Activated T-helper 2 cell treated with anti-CD3 and anti-CD28 coated beads, Interferon-gamma antibody, Interleukin-2, Interleukin-4, amounts not matched to agents 10 μg/mL and 5 μg/mL and 100 μg/mL, durations not matched to agents 14 hours and 24 hours and 36 hours (primary cell): ENCODE measurements around the gene ATP6V1E1. TPM values are rescaled to one million over a fixed set of nuclear protein-coding genes. Genes with fewer than 3 reads are reported as not detected.
"Not testable (repeated sequence)": the region's sequence is repeated elsewhere in the genome, so short reads cannot be mapped to it uniquely, and the experiment has no call there.

Source experiments
- DNase-seq: peaks from one replicate; pipeline ENCODE4 v3.0.0; 2021; ENCODE audit warnings: low spot score
- H3K27ac Mint-ChIP-seq: one replicate; pipeline ENCODE4 v1.8.0; 2021; ENCODE audit warnings: mixed read lengths
- H3K27me3 Mint-ChIP-seq: one replicate; pipeline ENCODE4 v1.8.0; 2021; ENCODE audit warnings: low read depth, mixed read lengths
- H3K36me3 Mint-ChIP-seq: one replicate; pipeline ENCODE4 v1.8.0; 2021; ENCODE audit warnings: low read depth, mixed read lengths
- H3K4me1 Mint-ChIP-seq: one replicate; pipeline ENCODE4 v1.8.0; 2021; ENCODE audit warnings: low read depth, mixed read lengths
- H3K4me3 Mint-ChIP-seq: one replicate; pipeline ENCODE4 v1.8.0; 2021; ENCODE audit warnings: low read depth, mild to moderate bottlenecking, moderate library complexity, mixed read lengths
- H3K9me3 Mint-ChIP-seq: one replicate; pipeline ENCODE4 v1.8.0; 2021; ENCODE audit warnings: mixed read lengths
- intact Hi-C: fragments of 100-400 bp; cut with micrococcal nuclease; formaldehyde crosslinking; loops from one replicate; pipeline ENCODE4 v1.15.1; 2023
- total RNA-seq: library from RNA; stranded (reverse); gene quantifications from 2 replicates; pipeline ENCODE4 v1.2.3, GENCODE V29; 2022

The ATP6V1E1 gene
- total RNA-seq, 1 donor from 2014 or later, result 113 TPM

DNA sequence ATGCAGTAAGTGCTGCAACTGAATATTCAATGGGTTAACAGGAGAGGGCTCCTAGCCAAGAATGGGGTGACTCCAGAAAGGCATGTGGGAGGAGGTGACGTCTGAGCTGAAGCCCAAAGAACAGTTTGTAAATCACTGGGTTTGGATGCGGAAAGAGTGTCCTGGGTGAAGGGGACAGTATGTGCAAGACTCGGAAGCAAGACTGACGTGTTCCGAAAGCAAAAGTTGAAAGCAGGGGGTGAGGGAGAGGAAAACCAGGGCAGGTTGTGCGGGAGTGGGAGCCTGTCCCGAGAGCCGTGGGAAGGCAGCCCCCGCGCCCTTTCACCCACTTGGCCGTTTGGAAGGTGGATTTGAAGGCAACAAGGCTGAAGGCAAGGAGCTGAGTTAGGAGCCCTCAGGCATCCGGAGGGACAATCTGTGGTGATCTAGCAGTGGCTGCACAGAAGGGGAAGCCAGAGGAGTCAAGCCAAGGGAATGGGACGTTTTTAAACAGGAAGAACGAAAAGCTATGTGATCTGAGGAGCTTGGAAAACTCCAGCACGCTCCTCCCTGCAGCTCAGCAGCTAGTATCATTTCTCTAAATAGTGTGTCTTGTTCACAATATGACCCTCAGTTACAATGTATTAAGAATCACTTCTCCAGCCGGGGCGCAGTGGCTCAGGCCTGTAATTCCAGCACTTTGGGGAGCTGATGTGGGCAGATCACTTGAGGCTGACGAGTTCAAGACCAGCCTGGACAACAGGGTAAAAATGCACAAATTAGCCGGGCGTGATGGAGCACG, 57.5 kb downstream of the ATP6V1E1 start:
- no peak overlapping the region for H3K4me3 Mint-ChIP-seq
- H3K4me1 Mint-ChIP-seq, result no peaks in the 10 kb centered on the region
- DNase-seq, result no peak
- no peaks in the 10 kb centered on the region for H3K36me3 Mint-ChIP-seq
- H3K9me3 Mint-ChIP-seq, result no peaks in the 10 kb centered on the region
- H3K27ac Mint-ChIP-seq, result no peak overlapping the region
- intact Hi-C loops, result no loop called here
- no peaks in the 10 kb centered on the region for H3K27me3 Mint-ChIP-seq

DNA sequence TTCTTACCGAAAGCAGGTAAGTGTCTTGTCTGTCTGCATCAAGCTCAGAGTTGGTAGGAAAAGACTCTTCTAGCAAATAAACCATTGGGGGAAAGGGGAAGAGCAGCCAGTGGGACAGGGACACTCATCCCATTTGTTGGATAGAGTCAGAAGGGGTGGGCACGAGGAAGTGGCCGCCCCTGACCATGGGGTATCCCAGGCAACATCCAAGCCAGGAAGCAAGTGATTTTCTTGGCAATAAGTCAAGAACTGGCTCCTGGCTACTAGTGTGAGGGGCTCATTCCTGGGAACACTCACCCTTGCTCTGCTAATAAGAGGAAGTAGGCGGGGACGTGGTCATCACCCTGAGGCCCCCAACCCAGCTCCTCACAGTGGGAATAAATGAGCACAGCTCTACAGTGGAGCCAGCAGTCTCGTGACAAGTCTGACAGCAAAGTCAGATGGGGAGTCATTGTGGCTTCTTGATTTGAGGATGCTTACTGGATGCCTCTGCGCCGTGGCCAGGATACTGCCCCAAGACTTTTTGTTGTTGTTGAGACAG, 58.5 kb downstream of the ATP6V1E1 start:
- Mint-ChIP-seq H3K9me3 (no peaks in the 10 kb centered on the region), H3K27ac (no peak overlapping the region), H3K4me1 (no peaks in the 10 kb centered on the region), H3K4me3 (no peak overlapping the region), H3K27me3 (no peaks in the 10 kb centered on the region), H3K36me3 (no peaks in the 10 kb centered on the region)
- intact Hi-C loops, result no loop called here
- DNase-seq, result no peak

DNA sequence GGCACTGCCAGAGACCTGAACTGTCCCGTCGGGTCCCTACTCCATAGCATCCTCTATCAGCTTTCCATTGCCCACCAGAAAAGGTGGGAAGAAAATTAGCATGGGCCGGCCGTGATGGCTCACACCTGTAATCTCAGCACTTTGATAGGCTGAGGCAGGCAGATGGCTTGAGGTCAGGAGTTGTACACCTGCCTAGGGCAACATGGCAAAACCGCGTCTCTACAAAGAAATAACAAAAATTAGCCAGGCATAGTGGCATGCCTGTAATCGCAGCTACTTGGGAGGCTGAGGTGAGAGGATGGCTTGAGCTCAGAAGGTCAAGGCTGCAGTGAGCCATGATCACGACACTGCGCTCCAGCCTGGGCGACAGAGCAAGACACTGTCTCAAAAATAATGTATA, 61.8 kb downstream of the ATP6V1E1 start:
- no peak for DNase-seq
- H3K36me3 Mint-ChIP-seq, result no peaks in the 10 kb centered on the region
- H3K4me3 Mint-ChIP-seq, result no peak overlapping the region
- intact Hi-C loops, result no loop called here
- no peaks in the 10 kb centered on the region for H3K9me3 Mint-ChIP-seq
- no peaks in the 10 kb centered on the region for H3K4me1 Mint-ChIP-seq
- peaks cover 4% of the 10 kb centered on the region for H3K27me3 Mint-ChIP-seq
- no peak overlapping the region for H3K27ac Mint-ChIP-seq

DNA sequence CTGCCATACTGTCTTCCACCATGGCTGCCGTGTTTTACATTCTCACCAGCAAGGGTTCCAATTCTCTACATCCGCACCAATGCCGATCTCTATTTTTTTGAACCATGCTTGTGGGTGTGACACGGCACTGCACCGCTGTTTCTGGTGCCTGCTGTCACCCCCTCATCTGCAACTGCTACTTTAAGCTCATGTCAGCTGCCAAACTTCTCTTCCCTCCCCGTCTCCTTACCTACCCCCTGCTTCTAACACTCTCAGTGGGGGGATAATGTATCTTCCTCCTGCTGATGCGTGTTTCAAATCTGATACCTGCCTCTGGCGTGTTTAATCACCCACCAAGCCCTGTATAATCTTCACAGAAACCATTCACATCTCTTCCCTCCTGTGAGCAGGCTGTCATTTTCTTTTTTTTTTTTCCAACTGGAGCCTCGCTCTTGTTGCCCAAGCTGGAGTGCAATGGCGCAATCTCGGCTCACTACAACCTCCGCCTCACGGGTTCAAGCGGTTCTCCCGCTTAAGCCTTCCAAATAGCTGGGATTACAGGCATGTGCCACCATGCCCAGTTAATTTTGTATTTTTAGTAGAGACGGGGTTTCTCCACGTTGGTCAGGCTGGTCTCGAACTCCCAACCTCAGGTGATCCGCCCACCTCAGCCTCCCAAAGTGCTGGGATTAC, 62.4 kb downstream of the ATP6V1E1 start:
- H3K9me3 Mint-ChIP-seq, H3K36me3 Mint-ChIP-seq, H3K27ac Mint-ChIP-seq, DNase-seq, H3K4me3 Mint-ChIP-seq, H3K4me1 Mint-ChIP-seq, H3K27me3 Mint-ChIP-seq, intact Hi-C loops: not testable (repeated sequence)

DNA sequence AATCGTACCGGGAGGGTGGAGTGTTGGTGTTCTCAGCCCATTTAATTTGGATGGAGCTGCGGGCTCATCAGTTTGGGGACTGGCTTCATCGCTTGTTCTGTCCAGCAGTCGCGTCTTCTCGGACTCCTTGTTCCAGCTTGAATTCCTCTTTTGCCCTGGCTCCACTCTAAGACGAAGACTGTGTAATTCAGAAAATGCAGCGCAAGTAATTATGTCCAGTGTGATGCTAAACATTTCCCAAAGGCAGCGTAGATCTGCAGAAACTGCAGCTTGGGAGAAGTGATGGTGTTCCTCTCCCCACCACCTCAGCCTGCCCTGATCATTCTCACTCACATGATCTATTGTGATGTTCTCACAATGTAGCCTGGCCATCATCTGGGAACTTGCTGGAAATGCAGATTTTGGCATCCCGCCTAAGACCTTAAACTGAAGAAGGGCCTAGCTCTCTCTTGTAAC, 64.6 kb downstream of the ATP6V1E1 start:
- H3K9me3 Mint-ChIP-seq, result no peaks in the 10 kb centered on the region
- H3K4me3 Mint-ChIP-seq, result no peak overlapping the region
- intact Hi-C loops, result no loop called here
- H3K27me3 Mint-ChIP-seq, result peaks cover 4% of the 10 kb centered on the region
- no peaks in the 10 kb centered on the region for H3K36me3 Mint-ChIP-seq
- no peak overlapping the region for H3K27ac Mint-ChIP-seq
- H3K4me1 Mint-ChIP-seq, result no peaks in the 10 kb centered on the region
- DNase-seq, result no peak

DNA sequence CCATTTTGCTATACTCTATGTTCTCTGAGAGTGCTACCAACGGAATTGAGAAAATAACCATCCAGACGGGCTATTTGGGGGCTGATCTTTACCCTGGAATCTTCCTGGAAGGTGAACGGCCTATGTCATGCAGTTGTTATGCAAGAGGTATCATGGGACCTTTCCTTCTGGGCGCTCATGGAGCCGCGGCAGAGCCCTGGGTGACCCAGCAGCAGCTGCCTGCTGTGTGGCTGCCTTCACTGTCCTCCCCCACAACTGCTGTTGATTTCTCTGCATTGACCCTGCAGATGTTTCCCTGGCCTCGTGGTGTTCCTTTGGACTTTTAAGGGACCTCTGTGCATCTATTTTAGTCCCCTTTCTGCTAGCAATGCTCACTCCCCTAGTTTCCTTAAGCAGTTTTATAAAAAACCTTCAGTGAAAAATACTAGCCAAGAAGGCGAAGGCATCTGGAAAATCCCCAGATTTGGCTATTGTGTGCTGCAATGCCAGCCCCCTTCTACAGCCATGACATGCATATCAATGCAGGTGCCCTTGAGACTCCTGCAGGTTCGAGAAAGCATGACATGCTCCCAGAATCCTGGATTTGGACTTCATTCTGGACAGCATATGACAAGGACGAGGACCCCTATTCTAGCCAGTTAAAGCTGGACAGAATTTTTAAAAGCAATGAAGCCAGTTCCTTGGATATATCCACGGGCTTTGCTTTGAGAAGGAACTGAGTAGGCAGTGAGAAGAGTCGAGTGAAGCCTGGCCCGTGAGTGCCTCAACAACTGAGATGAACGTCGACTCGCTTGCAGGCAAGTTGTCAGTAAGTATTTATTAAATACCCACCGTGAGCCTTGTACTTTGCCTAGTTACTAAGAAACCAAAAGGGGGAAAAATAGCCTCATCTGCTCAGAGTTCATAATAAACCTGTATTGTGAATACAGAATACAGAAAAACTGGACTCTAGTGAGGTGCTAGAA, 65.4 kb downstream of the ATP6V1E1 start, which contains the start of gene SLC25A18:
Gene SLC25A18 (plus strand): TSS at position 593 of the 965 bp plus-strand sequence. CDS start 16,447 bp downstream, outside the sequence.
- no peaks in the 10 kb centered on the region for H3K36me3 Mint-ChIP-seq
- intact Hi-C loops, result no loop called here
- H3K27me3 Mint-ChIP-seq, result peaks cover 4% of the 10 kb centered on the region
- H3K4me1 Mint-ChIP-seq, result no peaks in the 10 kb centered on the region
- no peak within 1 kb of the TSS for H3K4me3 Mint-ChIP-seq
- DNase-seq, result no peak
- no peaks in the 10 kb centered on the region for H3K9me3 Mint-ChIP-seq
- H3K27ac Mint-ChIP-seq, result no peak within 1 kb of the TSS

DNA sequence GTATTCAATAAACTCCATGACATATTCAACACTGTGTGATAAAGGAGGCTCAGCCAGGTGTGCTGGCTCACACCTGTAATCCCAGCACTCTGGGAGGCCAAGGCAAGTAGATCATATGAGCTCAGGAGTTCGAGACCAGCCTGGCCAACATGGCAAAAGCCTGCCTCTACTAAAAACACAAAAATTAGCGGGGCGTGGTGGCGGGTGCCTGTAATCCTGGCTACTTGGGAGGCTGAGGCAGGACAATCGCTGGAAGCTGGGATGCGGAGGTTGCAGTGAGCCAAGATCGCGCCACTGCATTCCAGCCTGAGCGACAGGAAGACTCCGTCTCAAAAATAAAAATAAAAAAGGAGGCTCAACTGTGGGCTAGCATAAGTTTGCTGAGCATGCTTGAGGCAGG, 69.4 kb downstream of the ATP6V1E1 start:
- no peak for DNase-seq
- Mint-ChIP-seq H3K4me1 (no peaks in the 10 kb centered on the region), H3K27me3 (peaks cover 4% of the 10 kb centered on the region), H3K4me3 (no peak overlapping the region), H3K27ac (no peak overlapping the region), H3K36me3 (no peaks in the 10 kb centered on the region), H3K9me3 (no peaks in the 10 kb centered on the region)
- intact Hi-C loops, result no loop called here

DNA sequence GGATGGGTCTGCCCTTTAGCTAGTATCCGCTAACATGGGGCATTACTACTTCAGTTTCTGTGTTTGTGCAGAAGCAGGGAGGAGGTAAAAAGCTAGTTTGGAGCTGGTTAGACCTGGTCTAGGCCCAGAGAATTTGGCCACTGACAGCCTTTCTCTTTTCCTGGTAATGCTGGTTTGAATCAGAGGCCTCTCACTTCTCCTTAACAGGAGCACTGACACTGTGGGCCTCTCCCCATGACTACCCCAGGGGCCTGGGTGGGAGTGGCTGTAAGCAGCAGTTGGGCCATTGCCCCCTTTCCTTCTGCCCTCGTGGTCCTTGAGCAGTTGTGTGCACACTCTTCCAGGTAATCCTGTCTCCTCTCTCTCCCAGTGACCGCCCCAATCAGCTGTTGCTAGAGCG, 73.7 kb downstream of the ATP6V1E1 start:
- no peak for DNase-seq
- Mint-ChIP-seq H3K27me3 (no peaks in the 10 kb centered on the region), H3K36me3 (no peaks in the 10 kb centered on the region), H3K4me3 (no peak overlapping the region), H3K9me3 (no peaks in the 10 kb centered on the region), H3K4me1 (no peaks in the 10 kb centered on the region), H3K27ac (no peak overlapping the region)
- intact Hi-C loops, result no loop called here

DNA sequence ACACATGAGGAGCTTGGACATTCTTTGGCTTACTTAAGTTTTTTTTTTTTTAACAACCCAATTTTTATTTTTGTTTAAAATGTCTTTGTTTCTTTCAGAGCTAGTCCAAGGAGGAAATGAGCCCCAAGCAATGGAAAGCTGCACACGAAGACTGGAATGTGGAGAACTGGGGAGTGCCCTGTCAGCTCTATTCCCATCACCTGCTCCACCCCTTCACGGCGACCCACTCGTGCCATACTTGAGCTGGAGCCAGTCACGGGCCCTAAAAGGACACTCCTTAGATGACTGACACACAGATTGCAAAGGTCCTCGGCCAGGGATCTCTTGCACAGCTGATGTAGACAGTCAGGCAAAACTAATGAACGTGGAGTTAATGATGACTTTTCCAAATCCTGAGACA, 75.8 kb downstream of the ATP6V1E1 start:
- intact Hi-C loops, result no loop called here
- H3K9me3 Mint-ChIP-seq, result no peaks in the 10 kb centered on the region
- no peak overlapping the region for H3K27ac Mint-ChIP-seq
- no peak for DNase-seq
- no peaks in the 10 kb centered on the region for H3K36me3 Mint-ChIP-seq
- H3K4me3 Mint-ChIP-seq, result no peak overlapping the region
- H3K4me1 Mint-ChIP-seq, result no peaks in the 10 kb centered on the region
- no peaks in the 10 kb centered on the region for H3K27me3 Mint-ChIP-seq

DNA sequence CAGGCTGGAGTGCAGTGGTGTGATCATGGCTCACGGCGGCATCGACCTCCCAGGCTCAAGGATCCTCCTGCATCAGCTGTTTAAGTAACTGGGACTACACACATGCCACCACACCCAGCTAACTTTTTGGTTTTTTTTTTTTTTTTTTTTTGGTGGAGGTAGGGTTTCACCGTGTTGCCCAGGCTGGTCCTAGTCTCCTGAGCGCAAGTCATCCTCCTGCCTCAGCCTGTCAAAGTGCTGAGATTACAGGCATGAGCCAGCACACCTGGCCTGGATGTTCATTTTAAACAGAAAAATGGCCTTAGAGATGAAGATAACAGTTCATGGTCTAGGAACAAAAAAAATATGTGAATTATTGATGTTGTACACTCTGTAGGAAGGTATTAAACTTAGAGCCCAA, 78.9 kb downstream of the ATP6V1E1 start:
- Mint-ChIP-seq H3K9me3 (no peaks in the 10 kb centered on the region), H3K4me1 (no peaks in the 10 kb centered on the region), H3K4me3 (no peak overlapping the region), H3K27me3 (no peaks in the 10 kb centered on the region), H3K27ac (no peak overlapping the region), H3K36me3 (no peaks in the 10 kb centered on the region)
- DNase-seq, result no peak
- intact Hi-C loops, result no loop called here

DNA sequence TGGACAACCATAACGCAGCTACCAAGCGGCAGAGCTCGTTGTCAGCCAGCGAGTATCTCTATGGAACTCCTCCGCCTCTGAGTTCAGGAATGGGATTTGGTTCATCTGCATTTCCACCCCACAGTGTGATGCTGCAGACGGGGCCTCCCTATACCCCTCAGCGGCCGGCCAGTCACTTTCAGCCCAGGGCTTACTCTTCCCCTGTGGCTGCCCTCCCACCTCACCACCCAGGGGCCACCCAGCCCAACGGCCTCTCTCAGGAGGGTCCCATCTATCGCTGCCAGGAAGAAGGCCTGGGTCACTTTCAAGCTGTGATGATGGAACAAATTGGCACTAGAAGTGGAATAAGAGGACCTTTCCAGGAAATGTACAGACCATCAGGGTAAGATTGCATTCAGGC, 79.4 kb downstream of the ATP6V1E1 start:
- no peaks in the 10 kb centered on the region for H3K4me1 Mint-ChIP-seq
- intact Hi-C loops, result no loop called here
- DNase-seq, result no peak
- no peak overlapping the region for H3K27ac Mint-ChIP-seq
- H3K36me3 Mint-ChIP-seq, result no peaks in the 10 kb centered on the region
- no peak overlapping the region for H3K4me3 Mint-ChIP-seq
- no peaks in the 10 kb centered on the region for H3K27me3 Mint-ChIP-seq
- no peaks in the 10 kb centered on the region for H3K9me3 Mint-ChIP-seq

DNA sequence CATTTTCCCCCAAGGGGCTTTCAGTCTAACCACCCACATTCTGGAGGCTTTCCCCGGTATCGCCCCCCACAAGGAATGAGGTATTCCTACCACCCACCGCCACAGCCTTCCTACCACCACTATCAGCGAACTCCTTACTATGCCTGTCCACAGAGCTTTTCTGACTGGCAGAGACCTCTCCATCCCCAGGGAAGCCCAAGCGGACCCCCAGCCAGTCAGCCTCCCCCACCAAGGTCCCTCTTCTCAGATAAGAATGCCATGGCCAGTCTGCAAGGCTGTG, 79.9 kb downstream of the ATP6V1E1 start:
- H3K27me3 Mint-ChIP-seq, result no peaks in the 10 kb centered on the region
- no peaks in the 10 kb centered on the region for H3K36me3 Mint-ChIP-seq
- no peak overlapping the region for H3K4me3 Mint-ChIP-seq
- DNase-seq, result no peak
- no peaks in the 10 kb centered on the region for H3K4me1 Mint-ChIP-seq
- H3K27ac Mint-ChIP-seq, result no peak overlapping the region
- H3K9me3 Mint-ChIP-seq, result no peaks in the 10 kb centered on the region
- intact Hi-C loops, result no loop called here
